K562 (cell line): ENCODE results near the gene FARP1. TPM values are rescaled to one million over a fixed set of nuclear protein-coding genes. Genes with fewer than 3 reads are reported as not detected.

Experiments used
- ATAC-seq: fragments of 200-7000 bp; cut with Tn5 transposase; 3 replicates; pipeline ENCODE4 v1.9.1; 2020; ENCODE audit warnings: moderate library complexity
- BruUV-seq: library from RNA; stranded (reverse); fragments of 400-500 nt; replicated peaks from 2 replicates; lab custom pipeline; 2021; lab: Mats Ljungman, UMichigan
- CTCF ChIA-PET: fragments of 300-600 bp; formaldehyde crosslinking; extraction: SDS; loops from one replicate; lab custom pipeline; 2021; ENCODE audit warnings: low intra/inter-chr PET ratio; lab: Yijun Ruan, JAX
- POLR2A ChIA-PET: fragments of 300-600, 350-650 bp; sonication (Branson Sonifier 250); formaldehyde crosslinking; extraction: SDS; loops from one replicate; lab custom pipeline; 2021; ENCODE audit warnings: antibody characterized with exemption, inconsistent platforms; lab: Yijun Ruan, JAX
- DNase-seq, 4 experiments: peaks; one replicate each; pipeline versions ENCODE4 v3.0.0 to v3.0.0-alpha.2; 2011 to 2018; ENCODE audit warnings: low spot score in 3 of 4, mixed read lengths in 3 of 4; ENCODE audit errors: extremely low read depth in 1 of 4
- FAIRE-seq: peaks from 2 replicates; lab custom pipeline; 2011; peaks lifted over from hg19 to GRCh38; lab: Jason Lieb, UNC
- H2AFZ ChIP-seq: 2 replicates; pipeline ENCODE4 v1.6.0; 2011; ENCODE audit warnings: low read depth, low read length, control low read depth, inconsistent platforms
- H3K27ac ChIP-seq: fragments of 200-600 bp; 3 replicates; pipeline ENCODE4 v1.8.0; 2011; ENCODE audit warnings: low read depth, mild to moderate bottlenecking, control low read depth, inconsistent platforms, low read length, moderate library complexity, mixed read lengths; ENCODE audit errors: extremely low read depth
- H3K27me3 ChIP-seq, 2 experiments: fragments of 300-600 bp in 1 of 2; 2 replicates in 1 of 2; 3 replicates in 1 of 2; pipeline versions ENCODE4 v1.6.0 to v1.8.0; 2011; ENCODE audit warnings: inconsistent platforms in 2 of 2, low read length in 2 of 2, mild to moderate bottlenecking in 1 of 2, mixed read lengths in 1 of 2, moderate library complexity in 1 of 2; ENCODE audit not compliant: control insufficient read depth in 2 of 2, insufficient read depth in 2 of 2
- H3K36me3 ChIP-seq: fragments of 300-600 bp; 3 replicates; pipeline ENCODE4 v1.8.0; 2011; ENCODE audit warnings: mild to moderate bottlenecking, low read length, inconsistent platforms; ENCODE audit not compliant: control insufficient read depth, insufficient read depth
- H3K4me1 ChIP-seq, 2 experiments: fragments of 200-600 bp in 1 of 2; replicated peaks in 1 of 2; 2 replicates in 1 of 2; 3 replicates in 1 of 2; pipeline versions ENCODE4 v1.5.1 to v1.8.0; 2011; ENCODE audit warnings: inconsistent platforms in 2 of 2, low read length in 2 of 2, mild to moderate bottlenecking in 1 of 2, mixed read lengths in 1 of 2, moderate library complexity in 1 of 2; ENCODE audit not compliant: control insufficient read depth in 2 of 2, insufficient read depth in 2 of 2
- H3K4me2 ChIP-seq: 2 replicates; pipeline ENCODE4 v1.6.1; 2011; ENCODE audit warnings: low read length, control low read depth, inconsistent platforms, mixed read lengths; ENCODE audit not compliant: insufficient read depth
- H3K4me3 ChIP-seq: fragments of 200-600 bp; sonication (generic), shearing (Covaris generic); 2 replicates; pipeline ENCODE4 v1.5.1; 2016; ENCODE audit warnings: control low read depth, inconsistent platforms
- H3K79me2 ChIP-seq: fragments of 200-600 bp; 3 replicates; pipeline ENCODE4 v1.8.0; 2011; ENCODE audit warnings: low read length, inconsistent platforms; ENCODE audit not compliant: control insufficient read depth, insufficient read depth
- H3K9ac ChIP-seq, 2 experiments: 2 replicates each; pipeline versions ENCODE4 v1.6.0 to v1.6.1; 2011; ENCODE audit warnings: low read depth in 2 of 2, low read length in 2 of 2, control low read depth in 1 of 2, inconsistent platforms in 1 of 2, mild to moderate bottlenecking in 1 of 2, mixed read lengths in 1 of 2; ENCODE audit not compliant: insufficient read depth in 1 of 2
- H3K9me1 ChIP-seq: one replicate; pipeline ENCODE4 v1.6.0; 2011; ENCODE audit warnings: inconsistent platforms, mild to moderate bottlenecking, low read length, moderate library complexity; ENCODE audit not compliant: control insufficient read depth, insufficient read depth
- H3K9me3 ChIP-seq: replicated peaks from 2 replicates; pipeline ENCODE4 v1.5.1; 2011; ENCODE audit warnings: low read depth, low read length, inconsistent platforms; ENCODE audit not compliant: control insufficient read depth, insufficient read depth
- H4K20me1 ChIP-seq: replicated peaks from 2 replicates; pipeline ENCODE4 v1.6.1; 2011; ENCODE audit warnings: low read length, inconsistent platforms, mixed read lengths; ENCODE audit not compliant: control insufficient read depth, insufficient read depth
- BRD4 ChIP-seq: fragments of 200-600 bp; sonication (generic); IDR thresholded peaks from 2 replicates; pipeline ENCODE4 v1.6.1; 2017; ENCODE audit warnings: inconsistent platforms
- E2F3 ChIP-seq: fragments of 250-450 bp; sonication (Bioruptor Pico); IDR thresholded peaks from 2 replicates; pipeline ENCODE4 v1.4.0; 2020; ENCODE audit warnings: mild to moderate bottlenecking
- ESRRA ChIP-seq: fragments of 450-650 bp; IDR thresholded peaks from 2 replicates; pipeline ENCODE4 v1.6.1; 2014; ENCODE audit warnings: low read depth, mild to moderate bottlenecking, moderate library complexity, borderline replicate concordance
- GABPB1 ChIP-seq: sonication (generic); formaldehyde crosslinking; IDR thresholded peaks from 2 replicates; pipeline ENCODE4 v1.8.0; 2022; ENCODE audit warnings: mild to moderate bottlenecking, missing genetic modification reagents
- GABPB2 ChIP-seq: fragments of 250-450 bp; sonication (Bioruptor Pico); conservative IDR thresholded peaks from 2 replicates; pipeline ENCODE4 v1.5.1; 2021; ENCODE audit warnings: mild to moderate bottlenecking
- GATAD2A ChIP-seq: fragments of 450-650 bp; IDR thresholded peaks from 2 replicates; pipeline ENCODE4 v1.6.1; 2017
- HNRNPH1 ChIP-seq: fragments of 200-400 bp; formaldehyde crosslinking; optimal IDR thresholded peaks from 2 replicates; pipeline ENCODE3; 2017; ENCODE audit warnings: low read depth, mild to moderate bottlenecking, low read length, moderate library complexity
- MAFF ChIP-seq: IDR thresholded peaks from 2 replicates; pipeline ENCODE4 v1.6.1; 2012; ENCODE audit warnings: low read length, improper control_type of control experiment
- NCOA1 ChIP-seq: fragments of 450-650 bp; IDR thresholded peaks from 2 replicates; pipeline ENCODE4 v1.6.1; 2016; ENCODE audit warnings: low read depth
- RBFOX2 ChIP-seq: fragments of 200-400 bp; formaldehyde crosslinking; IDR thresholded peaks from 2 replicates; pipeline ENCODE4 v1.6.1; 2017; ENCODE audit warnings: low read depth, mild to moderate bottlenecking, low read length, moderate library complexity
- SRF ChIP-seq, 2 experiments: fragments of 250-450, 450-650 bp in 1 of 2; sonication (Bioruptor Pico) in 1 of 2; sonication (generic) in 1 of 2; formaldehyde crosslinking; IDR thresholded peaks; 2 replicates each; pipeline versions ENCODE4 v1.5.0 to v1.5.1; 2020 to 2022; ENCODE audit warnings: mild to moderate bottlenecking in 1 of 2, missing genetic modification reagents in 1 of 2
- SRSF9 ChIP-seq: fragments of 200-400 bp; formaldehyde crosslinking; IDR thresholded peaks from 2 replicates; pipeline ENCODE4 v1.6.1; 2017; ENCODE audit warnings: low read depth, low read length, borderline replicate concordance
- TEAD2 ChIP-seq: fragments of 450-650 bp; IDR thresholded peaks from 2 replicates; pipeline ENCODE4 v1.6.1; 2016; ENCODE audit warnings: missing genetic modification characterization, control low read depth, missing compliant biosample characterization
- WGBS: fragments of 100-300 bp; shearing (Covaris generic); methylation state at CpG from one replicate; pipeline ENCODE4 v1.1.6; 2016; ENCODE audit warnings: low coverage, mixed read lengths; ENCODE audit not compliant: insufficient coverage; ENCODE audit errors: missing lambda C conversion rate; 5-methylcytosine and 5-hydroxymethylcytosine counted together
- in situ Hi-C: fragments of 300-500 bp; cut with MboI; formaldehyde crosslinking; loops from 4 replicates; pipeline ENCODE4 v1.15.0; 2018; ENCODE audit warnings: inconsistent platforms, mixed read lengths
- intact Hi-C: fragments of 100-400 bp; cut with micrococcal nuclease; formaldehyde crosslinking; loops from 2 replicates; pipeline ENCODE4 v1.14.2; 2022
- polyA plus RNA-seq, 8 experiments: library from polyadenylated mRNA; depleted of rRNA in 4 of 8; stranded (reverse) in 5 of 8; unstranded in 3 of 8; fragments of >200 nt; fragmentation: Nextera tagmentation in 2 of 8; fragmentation: Illumina TruSeq in 1 of 8; extraction: Ambion mirVana in 2 of 8; extraction: Trizol in 1 of 8; gene quantifications; 2 replicates each; pipeline versions ENCODE4 v1.2.1 to v1.2.3, GENCODE V29; 2011 to 2014; ENCODE audit warnings: inconsistent platforms in 1 of 8, missing spikeins in 1 of 8
- total RNA-seq, 7 experiments: library from RNA; depleted of rRNA in 6 of 7; stranded (reverse); fragments of >200 nt in 6 of 7; fragmentation: Illumina TruSeq in 2 of 7; extraction: Trizol in 2 of 7; gene quantifications; 2 replicates each; pipeline versions ENCODE4 v1.2.1 to v1.2.3, GENCODE V29; 2011 to 2021; ENCODE audit warnings: low replicate concordance in 1 of 7
- TF ChIP-seq, protein P1 (sequence below), 2 experiments: IDR thresholded peaks in 1 of 2; conservative IDR thresholded peaks in 1 of 2; 2 replicates each; pipeline ENCODE4 v1.6.1; 2016; ENCODE audit warnings: low read depth in 2 of 2, mild to moderate bottlenecking in 1 of 2, missing compliant biosample characterization in 1 of 2, missing genetic modification characterization in 1 of 2, moderate library complexity in 1 of 2
- TF ChIP-seq, protein P2 (sequence below): fragments of 250-450 bp; sonication (Bioruptor Pico); IDR thresholded peaks from 2 replicates; pipeline ENCODE4 v1.4.0; 2020; ENCODE audit warnings: borderline replicate concordance

FARP1 gene
- total and polyA plus RNA-seq, 9 of the 15 experiments (the other 6 are each of a cell fraction or from before 2014, with no cell fraction given): 0.03 to 0.29 (median 0.05) TPM; not detected in 3

DNA sequence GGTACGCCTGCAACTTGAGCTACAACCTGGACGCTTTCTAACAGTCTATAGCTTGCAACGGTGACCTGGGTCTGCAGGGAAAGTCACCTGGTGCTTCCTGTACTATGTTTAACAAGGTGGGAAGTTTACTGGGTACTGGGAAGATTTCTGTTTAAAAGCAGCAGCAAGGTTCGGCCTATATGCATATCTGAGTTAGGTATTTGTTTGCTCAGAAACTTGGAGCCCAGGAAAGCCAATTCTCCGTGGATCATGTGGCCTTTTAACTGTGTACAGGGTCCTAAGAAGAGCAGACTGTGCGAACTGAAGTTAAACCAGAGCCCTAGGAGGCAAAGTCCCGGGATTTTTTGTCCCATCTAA lies 330.9 kb downstream of the FARP1 start (continued):
- TF ChIP-seq GABPB2 (CRISPR knock-in tag) (no peak), SRSF9 (no peak), BRD4 (no peak), HNRNPH1 (no peak), MAFF (no peak)
- TF ChIP-seq, all 486 proteins: peak for 0

DNA sequence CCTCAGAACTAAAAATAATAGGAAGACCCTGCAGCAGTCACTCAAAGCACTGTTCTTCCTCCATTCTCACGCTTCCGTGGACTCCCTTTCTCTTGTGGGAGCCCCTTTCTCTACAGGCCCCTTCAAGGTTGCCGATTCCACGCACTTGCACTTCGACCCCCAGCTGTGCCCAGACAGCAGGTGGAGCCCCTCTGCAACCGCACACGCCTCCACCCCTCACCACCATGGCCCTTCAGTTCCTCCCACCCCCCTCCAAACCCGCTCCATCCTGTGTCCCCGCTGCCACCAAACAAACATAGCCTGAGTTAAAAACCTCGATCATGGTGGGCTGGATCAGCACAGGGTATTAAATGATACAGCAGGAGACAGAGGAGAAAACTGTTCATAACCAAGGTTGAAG lies 331.4 kb downstream of the FARP1 start:
- ATAC-seq: no peak
- intact Hi-C loops: no loop called here

More for the DNA sequence above, 331.4 kb downstream of the FARP1 start:
- H3K4me1 ChIP-seq: peaks cover 28 to 30% of the 10 kb centered on the region in 2 experiments
- FAIRE-seq (no peak), DNase-seq (no peak)
- no peaks in the 10 kb centered on the region for H3K27me3 ChIP-seq
- ChIA-PET POLR2A (no interaction called here), CTCF (no interaction called here)
- peaks cover 42% of the 10 kb centered on the region for H3K36me3 ChIP-seq
- no peak overlapping the region for H3K9ac ChIP-seq
- TF ChIP-seq SRF (CRISPR knock-in tag; IDR thresholded peaks at IDR 0.05) (no peak), NCOA1 (no peak), E2F3 (CRISPR knock-in tag) (no peak), ESRRA (no peak), TEAD2 (tag) (no peak), GABPB1 (CRISPR knock-in tag) (no peak), RBFOX2 (no peak), GATAD2A (no peak)
- TF ChIP-seq, protein P1, sequence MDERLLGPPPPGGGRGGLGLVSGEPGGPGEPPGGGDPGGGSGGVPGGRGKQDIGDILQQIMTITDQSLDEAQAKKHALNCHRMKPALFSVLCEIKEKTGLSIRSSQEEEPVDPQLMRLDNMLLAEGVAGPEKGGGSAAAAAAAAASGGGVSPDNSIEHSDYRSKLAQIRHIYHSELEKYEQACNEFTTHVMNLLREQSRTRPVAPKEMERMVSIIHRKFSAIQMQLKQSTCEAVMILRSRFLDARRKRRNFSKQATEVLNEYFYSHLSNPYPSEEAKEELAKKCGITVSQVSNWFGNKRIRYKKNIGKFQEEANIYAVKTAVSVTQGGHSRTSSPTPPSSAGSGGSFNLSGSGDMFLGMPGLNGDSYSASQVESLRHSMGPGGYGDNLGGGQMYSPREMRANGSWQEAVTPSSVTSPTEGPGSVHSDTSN (CRISPR knock-in tag; IDR thresholded peaks at IDR 0.05; ENCODE audit: low read depth): no peak
- TF ChIP-seq, protein P1 (tag; conservative IDR thresholded peaks at IDR 0.05; ENCODE audit: low read depth): no peak
- TF ChIP-seq, protein P2, sequence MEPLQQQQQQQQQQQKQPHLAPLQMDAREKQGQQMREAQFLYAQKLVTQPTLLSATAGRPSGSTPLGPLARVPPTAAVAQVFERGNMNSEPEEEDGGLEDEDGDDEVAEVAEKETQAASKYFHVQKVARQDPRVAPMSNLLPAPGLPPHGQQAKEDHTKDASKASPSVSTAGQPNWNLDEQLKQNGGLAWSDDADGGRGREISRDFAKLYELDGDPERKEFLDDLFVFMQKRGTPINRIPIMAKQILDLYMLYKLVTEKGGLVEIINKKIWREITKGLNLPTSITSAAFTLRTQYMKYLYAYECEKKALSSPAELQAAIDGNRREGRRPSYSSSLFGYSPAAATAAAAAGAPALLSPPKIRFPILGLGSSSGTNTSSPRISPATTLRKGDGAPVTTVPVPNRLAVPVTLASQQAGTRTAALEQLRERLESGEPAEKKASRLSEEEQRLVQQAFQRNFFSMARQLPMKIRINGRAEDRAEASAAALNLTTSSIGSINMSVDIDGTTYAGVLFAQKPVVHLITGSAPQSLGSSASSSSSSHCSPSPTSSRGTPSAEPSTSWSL (CRISPR knock-in tag): no peak
- no peak overlapping the region for H3K27ac ChIP-seq
- H3K4me3 ChIP-seq: no peak overlapping the region
- H3K9me1 ChIP-seq: no peaks in the 10 kb centered on the region
- no peaks in the 10 kb centered on the region for H3K9me3 ChIP-seq
- H3K4me2 ChIP-seq: no peak overlapping the region
- 98% methylated on average over 7 of the region's 10 CpGs for WGBS
- peaks cover 11% of the 10 kb centered on the region for H4K20me1 ChIP-seq
- BruUV-seq: no TSS peak
- H2AFZ ChIP-seq: no peak overlapping the region
- peaks cover 34% of the 10 kb centered on the region for H3K79me2 ChIP-seq
- in situ Hi-C loops: no loop called here
